SU-DHL-6 (cell line): Measurements from ENCODE around the gene TMEM38A.
"Not testable (repeated sequence)": the region's sequence is repeated elsewhere in the genome, so short reads cannot be mapped to it uniquely, and the experiment has no call there.

Source experiments
- H2AFZ ChIP-seq: fragments of 200-600 bp; sonication (generic); 2 replicates; pipeline ENCODE4 v1.6.1; 2014; ENCODE audit warnings: low read depth, mild to moderate bottlenecking, moderate library complexity, mixed read lengths, antibody characterized with exemption, low read length; ENCODE audit not compliant: severe bottlenecking
- H3F3A ChIP-seq: fragments of 200-600 bp; shearing (Covaris generic); 2 replicates; pipeline ENCODE4 v1.6.0; 2016; ENCODE audit warnings: antibody characterized with exemption, mild to moderate bottlenecking; ENCODE audit not compliant: insufficient read depth
- H3K27ac ChIP-seq: fragments of 200-600 bp; sonication (generic); 2 replicates; pipeline ENCODE4 v1.5.1; 2016; ENCODE audit warnings: low read depth, mild to moderate bottlenecking, low read length, moderate library complexity, mixed read lengths
- H3K27me3 ChIP-seq: fragments of 200-600 bp; sonication (generic), shearing (Covaris generic); 2 replicates; pipeline ENCODE4 v1.6.0; 2014; ENCODE audit warnings: mild to moderate bottlenecking, low read length
- H3K36me3 ChIP-seq: fragments of 200-600 bp; sonication (generic); 2 replicates; pipeline ENCODE4 v1.6.1; 2014; ENCODE audit warnings: mild to moderate bottlenecking, low read length, mixed read lengths
- H3K4me2 ChIP-seq: fragments of 300-600, 200-600 bp; shearing (Covaris generic), sonication (generic); 2 replicates; pipeline ENCODE4 v1.6.0; 2014; ENCODE audit warnings: low read length, low read depth, mild to moderate bottlenecking; ENCODE audit not compliant: poor library complexity, severe bottlenecking
- H3K4me3 ChIP-seq: fragments of 200-600 bp; sonication (generic); 2 replicates; pipeline ENCODE4 v1.5.1; 2014; ENCODE audit warnings: antibody characterized with exemption, low read length, mild to moderate bottlenecking, mixed read lengths; ENCODE audit not compliant: insufficient read depth, poor library complexity, severe bottlenecking
- H3K79me2 ChIP-seq: fragments of 200-600 bp; sonication (generic); 2 replicates; pipeline ENCODE4 v1.6.1; 2014; ENCODE audit warnings: mild to moderate bottlenecking, low read length, moderate library complexity; ENCODE audit not compliant: insufficient read depth
- H3K9ac ChIP-seq: fragments of 200-600 bp; sonication (generic); 2 replicates; pipeline ENCODE4 v1.7.0; 2014; ENCODE audit warnings: mild to moderate bottlenecking, low read length
- H3K9me2 ChIP-seq: fragments of 200-600 bp; sonication (generic); replicated peaks from 2 replicates; pipeline ENCODE4 v1.6.1; 2014; ENCODE audit warnings: low read length; ENCODE audit not compliant: insufficient read depth
- H3K9me3 ChIP-seq: fragments of 200-600 bp; sonication (generic); 2 replicates; pipeline ENCODE4 v1.6.1; 2014; ENCODE audit warnings: low read length, mixed read lengths; ENCODE audit not compliant: insufficient read depth
- H4K20me1 ChIP-seq: fragments of 200-600 bp; sonication (generic); 2 replicates; pipeline ENCODE4 v1.6.1; 2014; ENCODE audit warnings: low read depth, mild to moderate bottlenecking, antibody characterized with exemption, low read length, moderate library complexity, mixed read lengths
- EZH2phosphoT487 ChIP-seq: fragments of 200-600 bp; sonication (generic), shearing (Covaris generic); conservative IDR thresholded peaks from 2 replicates; pipeline ENCODE4 v1.6.1; 2018; ENCODE audit warnings: mild to moderate bottlenecking, antibody characterized with exemption, low read length, moderate library complexity, mixed read lengths
- TF ChIP-seq, protein P1 (sequence below): fragments of 200-600 bp; sonication (generic); IDR thresholded peaks from one replicate; pipeline ENCODE4 v1.5.1; 2017; ENCODE audit warnings: antibody characterized with exemption, mild to moderate bottlenecking, low read length, moderate library complexity; ENCODE audit not compliant: insufficient read depth, poor library complexity, severe bottlenecking

Gene TMEM38A

DNA sequence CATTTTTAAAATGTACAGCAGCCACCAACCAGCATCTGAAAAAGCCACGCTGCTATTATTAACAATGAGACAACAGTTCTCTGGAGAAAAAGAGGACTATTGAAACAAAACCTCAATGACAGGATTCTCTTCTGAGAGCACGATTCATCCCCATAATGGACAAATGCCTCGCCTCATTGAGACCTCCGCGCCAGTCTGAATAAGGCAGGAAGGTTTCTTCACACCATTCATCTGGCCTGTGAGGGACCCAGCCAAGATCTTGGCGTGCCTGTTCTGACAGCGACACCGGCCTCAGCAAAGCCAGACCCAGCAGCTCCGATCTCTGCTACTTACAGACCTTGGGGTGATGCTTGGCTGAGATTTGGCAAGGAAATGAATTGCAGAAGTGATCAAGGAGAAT, 15.8 kb upstream of the TMEM38A start:
- H3K9me2 ChIP-seq, result no peaks in the 10 kb centered on the region
- no peaks in the 10 kb centered on the region; the same call in 1 of the 2 replicates for H4K20me1 ChIP-seq
- no peaks in the 10 kb centered on the region for H3K27me3 ChIP-seq
- H3K9ac ChIP-seq, result no peak overlapping the region
- H3K36me3 ChIP-seq, result peaks cover 21% of the 10 kb centered on the region; the same call in 1 of the 2 replicates
- H3K9me3 ChIP-seq, result no peaks in the 10 kb centered on the region
- H3K27ac ChIP-seq, result no peak overlapping the region
- no peak overlapping the region for H3K4me2 ChIP-seq
- H3K4me3 ChIP-seq, result no peak overlapping the region
- H3K79me2 ChIP-seq, result peaks cover 67% of the 10 kb centered on the region
- no peak overlapping the region for H2AFZ ChIP-seq
- 0 out of 2 replicates have a peak, but pooled peaks cover under 1% of the 10 kb centered on the region for H3F3A ChIP-seq
- TF ChIP-seq EZH2phosphoT487, result no peak
- TF ChIP-seq, protein P1, sequence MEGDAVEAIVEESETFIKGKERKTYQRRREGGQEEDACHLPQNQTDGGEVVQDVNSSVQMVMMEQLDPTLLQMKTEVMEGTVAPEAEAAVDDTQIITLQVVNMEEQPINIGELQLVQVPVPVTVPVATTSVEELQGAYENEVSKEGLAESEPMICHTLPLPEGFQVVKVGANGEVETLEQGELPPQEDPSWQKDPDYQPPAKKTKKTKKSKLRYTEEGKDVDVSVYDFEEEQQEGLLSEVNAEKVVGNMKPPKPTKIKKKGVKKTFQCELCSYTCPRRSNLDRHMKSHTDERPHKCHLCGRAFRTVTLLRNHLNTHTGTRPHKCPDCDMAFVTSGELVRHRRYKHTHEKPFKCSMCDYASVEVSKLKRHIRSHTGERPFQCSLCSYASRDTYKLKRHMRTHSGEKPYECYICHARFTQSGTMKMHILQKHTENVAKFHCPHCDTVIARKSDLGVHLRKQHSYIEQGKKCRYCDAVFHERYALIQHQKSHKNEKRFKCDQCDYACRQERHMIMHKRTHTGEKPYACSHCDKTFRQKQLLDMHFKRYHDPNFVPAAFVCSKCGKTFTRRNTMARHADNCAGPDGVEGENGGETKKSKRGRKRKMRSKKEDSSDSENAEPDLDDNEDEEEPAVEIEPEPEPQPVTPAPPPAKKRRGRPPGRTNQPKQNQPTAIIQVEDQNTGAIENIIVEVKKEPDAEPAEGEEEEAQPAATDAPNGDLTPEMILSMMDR, result no peak

DNA sequence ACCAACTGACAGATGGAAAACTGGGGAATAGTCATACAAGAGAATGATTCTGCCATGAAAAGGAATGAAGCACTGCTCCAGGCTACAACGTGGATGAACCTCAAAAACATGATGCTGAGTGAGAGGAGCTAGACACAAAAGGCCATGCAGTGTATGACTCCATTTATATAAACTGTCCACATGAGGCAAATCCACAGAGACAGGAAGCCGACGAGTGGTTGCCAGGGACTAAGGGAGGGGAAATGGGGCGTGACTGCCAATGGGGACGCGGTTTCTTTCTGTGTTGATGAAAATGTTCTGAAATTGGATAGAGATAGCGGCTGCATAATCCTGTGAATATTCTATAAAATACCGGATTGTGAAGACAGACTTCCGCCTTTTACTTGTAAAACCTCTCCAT, 11.2 kb upstream of the TMEM38A start:
- H3F3A ChIP-seq, result 0 out of 2 replicates have a peak, but pooled peaks cover 2% of the 10 kb centered on the region
- no peaks in the 10 kb centered on the region for H3K9me2 ChIP-seq
- H4K20me1 ChIP-seq, result no peaks in the 10 kb centered on the region; the same call in 1 of the 2 replicates
- no peaks in the 10 kb centered on the region for H3K27me3 ChIP-seq
- H3K4me3 ChIP-seq, result no peak overlapping the region
- H3K36me3 ChIP-seq, result peaks cover 11% of the 10 kb centered on the region; the same call in 1 of the 2 replicates
- no peaks in the 10 kb centered on the region for H3K9me3 ChIP-seq
- H3K79me2 ChIP-seq, result peaks cover 29% of the 10 kb centered on the region
- no peak overlapping the region for H3K9ac ChIP-seq
- H2AFZ ChIP-seq, result no peak overlapping the region
- no peak for TF ChIP-seq EZH2phosphoT487
- TF ChIP-seq, protein P1, result no peak
- H3K27ac ChIP-seq, result no peak overlapping the region
- no peak overlapping the region for H3K4me2 ChIP-seq

DNA sequence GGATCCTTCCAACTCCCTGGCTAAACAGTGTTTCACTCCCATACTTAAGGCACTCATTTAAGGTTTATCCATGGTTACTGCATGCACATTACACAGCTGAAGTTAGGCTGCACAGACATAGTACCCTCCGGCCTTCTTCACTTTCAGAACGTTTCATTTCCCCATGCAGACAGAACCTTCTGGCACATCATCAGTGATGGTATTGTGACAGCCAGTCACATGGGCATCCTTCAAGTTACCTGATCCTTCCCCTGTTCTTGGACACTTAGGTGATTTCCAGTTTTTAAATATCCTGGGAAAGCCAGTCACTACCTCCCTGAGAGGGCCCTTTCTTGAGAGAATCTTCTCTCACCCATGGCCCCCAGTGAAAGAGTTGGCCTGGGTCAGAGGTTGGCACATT, 10.1 kb upstream of the TMEM38A start:
- Histone ChIP-seq H3K79me2 (peaks cover 26% of the 10 kb centered on the region), H3K36me3 (0 out of 2 replicates have a peak, but pooled peaks cover 6% of the 10 kb centered on the region), H4K20me1 (no peaks in the 10 kb centered on the region), H3K9me3 (no peaks in the 10 kb centered on the region), H3K27ac (no peak overlapping the region), H3K27me3 (no peaks in the 10 kb centered on the region), H3K9ac (no peak overlapping the region), H3K4me2 (no peak overlapping the region), H3F3A (0 out of 2 replicates have a peak, but pooled peaks cover 2% of the 10 kb centered on the region), H2AFZ (no peak overlapping the region), H3K9me2 (no peaks in the 10 kb centered on the region), H3K4me3 (no peak overlapping the region)
- TF ChIP-seq EZH2phosphoT487, result no peak
- TF ChIP-seq, protein P1, result no peak

DNA sequence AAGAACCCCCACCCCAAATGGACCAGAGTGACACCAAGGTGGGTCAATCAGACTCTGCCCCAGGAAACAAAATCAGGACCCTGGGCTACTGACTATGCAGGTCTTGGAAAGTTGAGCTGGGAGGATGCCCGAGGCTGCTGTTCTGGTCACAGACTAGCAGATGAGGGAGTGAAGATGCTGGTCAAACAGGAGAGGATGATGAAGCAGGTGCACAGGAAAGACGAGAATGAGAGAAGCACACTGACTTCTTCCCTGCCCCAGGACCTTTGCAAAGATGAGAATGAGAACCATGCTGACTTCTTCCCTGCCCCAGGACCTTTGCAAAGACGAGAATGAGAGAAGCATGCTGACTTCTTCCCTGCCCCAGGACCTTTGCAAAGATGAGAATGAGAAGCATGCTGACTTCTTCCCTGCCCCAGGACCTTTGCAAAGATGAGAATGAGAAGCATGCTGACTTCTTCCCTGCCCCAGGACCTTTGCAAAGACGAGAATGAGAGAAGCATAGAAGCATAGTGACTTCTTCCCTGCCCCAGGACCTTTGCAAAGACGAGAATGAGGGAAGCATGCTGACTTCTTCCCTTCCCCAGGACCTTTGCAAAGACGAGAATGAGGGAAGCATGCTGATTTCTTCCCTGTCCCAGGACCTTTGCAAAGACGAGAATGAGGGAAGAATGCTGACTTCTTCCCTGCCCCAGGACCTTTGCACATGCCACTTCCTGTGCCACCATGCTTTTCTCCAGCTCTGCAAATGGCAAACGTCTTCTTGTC, 9.3 kb upstream of the TMEM38A start:
- not testable (repeated sequence) for H4K20me1 ChIP-seq, H3F3A ChIP-seq, H2AFZ ChIP-seq, H3K4me3 ChIP-seq, H3K4me2 ChIP-seq, H3K9me2 ChIP-seq, H3K9ac ChIP-seq, H3K27me3 ChIP-seq, H3K36me3 ChIP-seq, H3K9me3 ChIP-seq, H3K27ac ChIP-seq
- peaks cover 25% of the 10 kb centered on the region for H3K79me2 ChIP-seq
